ENCODE results near the gene PABPN1.

PABPN1 gene

GRCh38 chr14:23372509-23372908 is 51.3 kb downstream of the PABPN1 start, which contains the start of gene IL25:
IL25 (plus strand) TSS chr14:23372809.
- Histone ChIP-seq H3K27me3 (peaks cover 34% of the 10 kb centered on the region), H3K9me3 (no peaks in the 10 kb centered on the region), H3K4me3 (ENCODE audit: low read depth in 1 of 2, low read length in 1 of 2) (no peak within 1 kb of the TSS), H3K27ac (no peak within 1 kb of the TSS), H3K36me3 (no peaks in the 10 kb centered on the region), H3K4me1 (ENCODE audit: control insufficient read depth in 1 of 2, insufficient read depth in 1 of 2, low read depth in 1 of 2, low read length in 1 of 2) (no peaks in the 10 kb centered on the region)
- TF ChIP-seq CTCF (IDR thresholded peaks at IDR 0.05), result no peak

- Histone ChIP-seq H3K9me3 (no peaks in the 10 kb centered on the region), H3K4me1 (ENCODE audit: control insufficient read depth in 1 of 2, insufficient read depth in 1 of 2, low read depth in 1 of 2, low read length in 1 of 2) (no peaks in the 10 kb centered on the region), H3K4me3 (ENCODE audit: low read depth in 1 of 2, low read length in 1 of 2) (no peak overlapping the region), H3K27me3 (peaks cover 31% of the 10 kb centered on the region), H3K27ac (no peak overlapping the region), H3K36me3 (no peaks in the 10 kb centered on the region)
- TF ChIP-seq CTCF (IDR thresholded peaks at IDR 0.05), result no peak
These were observed 51.8 kb downstream of the PABPN1 start for GRCh38 chr14:23373041-23373440.
